RKO (cell line): Measurements from ENCODE around the gene EDEM2.
A peak's percentile ranks its signal among the peaks of the same experiment; 100 is the strongest.
"Not testable (repeated sequence)": the region's sequence is repeated elsewhere in the genome, so short reads cannot be mapped to it uniquely, and the experiment has no call there.

Experiments
- DNase-seq: peaks from one replicate; pipeline ENCODE4 v3.0.0-alpha.2; 2016; ENCODE audit warnings: low spot score

The EDEM2 gene

DNA sequence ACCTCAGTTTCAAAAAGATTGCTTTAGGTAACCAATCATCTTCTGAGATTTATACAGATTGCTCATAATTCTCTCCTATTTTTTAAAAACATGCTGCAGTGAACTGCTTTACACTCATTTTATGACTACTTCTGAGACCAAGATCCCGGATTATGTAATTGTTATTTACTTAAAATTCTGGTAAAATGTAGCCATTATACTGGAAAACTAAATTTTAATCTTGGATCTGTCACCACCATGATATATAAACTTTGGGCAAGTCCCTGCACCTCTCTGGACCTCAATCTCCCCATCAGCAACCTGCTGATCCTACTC, 24.3 kb upstream of the EDEM2 start:
- DNase-seq = no peak

DNA sequence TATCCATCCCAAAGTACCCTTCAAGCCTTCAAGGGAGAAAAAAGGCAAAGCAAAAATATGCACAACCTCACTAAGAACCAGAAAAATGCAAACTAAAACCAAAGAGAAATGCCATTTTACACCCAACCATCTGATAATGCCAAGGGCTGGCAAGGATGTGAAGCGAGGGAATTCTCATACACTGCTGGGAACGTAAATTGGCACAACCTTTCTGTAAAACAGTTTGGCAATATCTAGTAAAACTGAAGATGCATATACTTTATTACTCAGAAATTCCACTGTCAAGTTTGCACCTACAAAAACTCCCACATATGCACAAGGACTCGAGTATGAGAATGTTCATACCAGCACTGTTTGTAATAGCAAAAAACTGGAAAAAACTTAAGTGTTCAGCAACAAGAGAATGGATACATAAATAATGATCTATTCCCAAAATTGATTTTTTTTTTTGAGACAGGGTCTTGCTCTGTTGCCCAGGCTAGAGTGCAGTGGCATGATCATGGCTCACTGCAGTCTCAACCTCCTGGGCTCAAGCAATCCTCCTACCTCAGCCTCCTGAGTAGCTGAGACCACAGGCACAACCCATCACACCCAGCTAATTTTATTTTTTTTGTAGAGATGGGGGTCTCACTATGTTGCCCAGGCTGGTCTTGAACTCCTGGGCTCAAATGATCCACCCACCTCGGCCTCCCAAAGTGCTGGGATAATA, 21.7 kb upstream of the EDEM2 start:
- not testable (repeated sequence) for DNase-seq

DNA sequence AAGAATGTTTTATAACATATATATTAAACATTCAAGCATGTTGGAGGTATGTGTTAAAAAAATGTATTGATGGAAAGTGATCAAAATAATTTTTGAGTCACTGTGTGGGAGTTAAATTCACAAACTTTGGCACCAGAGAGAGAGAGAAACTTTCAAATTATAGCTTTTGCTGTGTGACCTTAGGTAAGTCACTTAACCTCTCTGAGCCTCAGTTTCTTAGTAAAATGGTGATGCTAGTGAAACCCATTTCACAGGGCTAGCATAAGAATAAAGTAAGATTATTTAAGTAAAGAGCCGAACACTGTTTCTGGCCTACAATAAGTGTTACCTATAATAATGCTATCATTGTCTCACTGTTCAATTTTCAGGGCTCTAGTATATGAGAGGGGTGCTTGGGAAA, 20.7 kb upstream of the EDEM2 start:
- no peak for DNase-seq

DNA sequence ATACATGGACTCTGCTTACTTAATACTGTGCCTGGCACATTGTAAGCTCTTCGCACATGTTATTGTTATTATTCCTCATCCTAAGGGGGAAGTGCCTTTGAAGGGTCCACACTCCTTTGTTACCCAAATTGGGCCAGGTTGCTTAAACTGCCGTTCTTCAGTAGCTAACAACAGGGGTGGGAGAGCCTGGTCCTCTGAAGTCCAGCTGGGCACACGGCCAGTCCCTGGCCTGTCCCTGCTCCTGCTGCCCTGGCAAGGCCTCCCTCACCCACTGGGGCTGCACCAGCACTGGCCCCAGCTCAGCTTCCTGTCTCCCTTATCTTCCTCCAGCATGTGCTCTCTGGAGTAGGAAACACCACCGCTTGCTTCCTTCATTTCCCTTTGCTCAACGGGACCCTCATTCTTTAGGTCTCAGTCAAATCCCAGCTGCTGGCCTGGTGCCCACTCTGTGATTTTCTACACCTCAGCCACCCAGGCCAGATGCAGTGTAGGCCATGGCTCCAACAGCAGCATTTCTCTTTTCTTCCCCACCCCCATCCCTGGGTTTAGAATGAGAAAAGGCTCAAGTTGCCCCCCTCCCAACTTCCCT, 19.2 kb upstream of the EDEM2 start:
- no peak for DNase-seq

DNA sequence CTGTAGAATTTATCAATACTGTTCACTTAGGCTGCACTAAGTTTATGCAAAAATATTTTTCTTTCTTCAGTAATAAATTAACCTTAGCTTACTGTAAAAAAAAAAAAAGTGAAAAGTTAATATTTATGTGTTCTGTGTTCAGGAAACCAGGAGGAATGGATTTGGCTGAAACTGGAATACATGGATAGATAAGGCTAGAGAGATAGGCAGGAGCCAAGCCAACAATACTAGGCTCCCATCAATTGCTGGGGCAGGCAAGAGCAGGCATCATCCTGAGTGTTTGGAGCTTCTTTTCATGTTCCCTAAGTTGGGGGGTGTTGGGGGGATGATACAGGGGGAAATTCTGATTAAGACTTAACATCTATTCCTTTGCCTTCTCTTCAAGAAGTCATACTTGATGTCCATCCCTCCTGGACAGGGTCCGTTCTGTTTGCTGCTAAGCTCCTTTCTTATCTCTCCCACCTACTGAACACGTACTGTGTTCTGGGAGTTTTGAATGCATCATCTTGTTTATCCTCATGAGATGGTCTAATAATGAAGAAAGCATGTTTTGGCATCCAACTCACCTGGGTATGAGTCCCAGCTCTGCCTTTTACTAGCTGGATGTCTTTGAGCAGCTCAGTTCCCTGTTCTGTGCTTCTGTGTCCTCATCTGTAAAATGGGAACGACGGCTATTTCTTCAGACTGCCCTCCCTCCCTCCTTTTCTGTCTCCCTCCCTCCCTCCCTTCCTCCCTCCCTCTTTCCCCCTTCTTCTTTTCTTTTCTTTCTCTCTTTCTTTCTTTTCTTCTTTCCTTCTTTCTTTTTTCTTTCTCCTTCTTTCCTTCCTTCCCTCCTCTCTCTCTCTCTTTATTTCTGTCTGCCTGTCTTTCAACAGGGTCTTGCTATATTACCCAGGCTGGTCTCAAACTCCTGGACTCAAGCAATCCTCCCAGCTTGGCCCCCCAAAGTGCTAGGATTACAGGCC, 18.4 kb upstream of the EDEM2 start:
- no peak for DNase-seq

DNA sequence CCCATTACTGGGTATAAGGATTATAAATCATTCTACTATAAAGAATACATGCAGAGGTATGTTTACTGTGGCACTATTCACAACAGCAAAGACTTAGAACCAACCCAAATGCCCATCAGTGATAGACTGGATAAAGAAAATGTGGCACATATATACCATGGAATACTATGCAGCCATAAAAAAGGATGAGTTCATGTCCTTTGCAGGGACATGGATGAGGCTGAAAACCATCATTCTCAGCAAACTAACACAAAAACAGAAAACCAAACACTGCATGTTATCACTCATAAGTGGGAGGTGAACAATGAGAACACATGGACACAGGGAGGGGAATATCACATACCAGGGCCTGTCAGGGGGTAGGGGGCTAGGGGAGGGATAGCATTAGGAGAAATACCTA, 17.4 kb upstream of the EDEM2 start:
- DNase-seq = not testable (repeated sequence)

DNA sequence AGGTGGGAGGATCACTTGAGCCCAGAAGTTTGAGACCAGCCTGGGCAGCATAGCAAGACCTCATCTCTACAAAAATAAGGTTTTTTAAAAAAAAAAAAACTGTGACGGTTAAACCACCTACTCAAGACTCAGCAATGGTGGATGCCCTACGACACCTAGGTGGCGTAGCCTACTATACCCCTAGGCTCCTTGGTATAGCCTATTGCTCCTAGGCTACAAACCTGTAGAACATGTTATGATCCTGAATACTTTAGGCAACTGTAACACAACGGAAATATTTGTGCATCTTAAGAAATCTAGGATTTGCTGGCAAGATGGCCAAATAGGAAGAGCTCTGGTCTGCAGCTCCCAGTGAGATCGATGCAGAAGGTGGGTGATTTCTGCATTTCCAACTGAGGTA, 13.2 kb upstream of the EDEM2 start:
- not testable (repeated sequence) for DNase-seq

DNA sequence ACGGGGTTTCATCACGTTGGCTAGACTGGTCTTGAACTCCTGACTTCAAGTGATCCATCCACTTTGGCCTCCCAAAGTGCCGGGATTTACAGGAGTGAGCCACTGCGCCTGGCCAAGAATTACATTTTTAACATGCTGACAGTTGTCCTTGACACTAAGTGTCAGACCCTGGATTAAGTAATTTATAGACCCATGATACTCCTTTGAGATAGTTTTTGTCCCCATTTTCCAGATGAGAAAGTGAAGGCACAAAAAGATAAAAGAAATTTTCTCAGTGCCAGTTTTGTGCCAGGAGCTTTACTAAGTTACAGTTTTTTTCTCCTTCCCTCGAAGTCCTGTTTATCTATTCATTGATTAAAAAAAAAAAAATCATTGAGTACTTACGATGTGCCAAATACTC, 9.8 kb upstream of the EDEM2 start:
- no peak for DNase-seq

DNA sequence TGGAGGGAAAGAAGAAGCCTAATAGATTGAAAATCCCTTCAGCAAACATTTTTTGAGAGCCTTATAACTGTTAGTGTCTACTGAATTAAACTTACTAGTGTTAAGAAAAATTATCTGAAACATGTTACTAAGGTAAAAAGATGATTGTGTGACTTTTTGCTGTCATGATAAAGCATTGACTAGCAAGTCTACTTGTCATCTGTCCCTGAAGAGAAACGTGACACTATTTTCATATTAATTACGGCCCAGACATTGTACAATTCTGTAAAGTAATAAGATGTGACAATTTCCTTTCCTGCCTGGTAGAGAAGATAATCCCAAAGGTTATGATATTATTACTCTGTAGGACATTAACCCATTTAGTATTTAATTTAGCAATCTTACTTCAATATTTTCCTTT, 8.8 kb upstream of the EDEM2 start:
- DNase-seq = no peak

DNA sequence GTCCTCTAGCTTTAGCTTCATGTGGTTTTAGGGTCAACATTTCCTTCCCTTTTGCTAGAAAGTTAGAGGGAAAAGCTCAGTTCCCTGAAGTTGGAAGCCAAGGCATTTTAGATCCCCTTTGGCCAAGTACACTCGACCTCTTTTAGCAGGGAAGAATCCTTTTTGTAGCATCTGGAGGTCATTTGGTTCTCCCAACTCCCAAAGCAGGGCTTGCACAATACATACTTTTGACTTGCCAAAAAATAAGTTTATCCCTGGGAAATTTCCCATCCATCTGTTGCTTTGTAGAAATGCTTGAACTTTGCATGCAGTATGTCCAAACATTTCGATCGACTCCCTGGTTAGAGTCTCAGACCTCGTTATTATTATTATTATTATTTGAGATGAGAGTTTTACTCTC, 4.6 kb upstream of the EDEM2 start:
- DNase-seq = no peak

DNA sequence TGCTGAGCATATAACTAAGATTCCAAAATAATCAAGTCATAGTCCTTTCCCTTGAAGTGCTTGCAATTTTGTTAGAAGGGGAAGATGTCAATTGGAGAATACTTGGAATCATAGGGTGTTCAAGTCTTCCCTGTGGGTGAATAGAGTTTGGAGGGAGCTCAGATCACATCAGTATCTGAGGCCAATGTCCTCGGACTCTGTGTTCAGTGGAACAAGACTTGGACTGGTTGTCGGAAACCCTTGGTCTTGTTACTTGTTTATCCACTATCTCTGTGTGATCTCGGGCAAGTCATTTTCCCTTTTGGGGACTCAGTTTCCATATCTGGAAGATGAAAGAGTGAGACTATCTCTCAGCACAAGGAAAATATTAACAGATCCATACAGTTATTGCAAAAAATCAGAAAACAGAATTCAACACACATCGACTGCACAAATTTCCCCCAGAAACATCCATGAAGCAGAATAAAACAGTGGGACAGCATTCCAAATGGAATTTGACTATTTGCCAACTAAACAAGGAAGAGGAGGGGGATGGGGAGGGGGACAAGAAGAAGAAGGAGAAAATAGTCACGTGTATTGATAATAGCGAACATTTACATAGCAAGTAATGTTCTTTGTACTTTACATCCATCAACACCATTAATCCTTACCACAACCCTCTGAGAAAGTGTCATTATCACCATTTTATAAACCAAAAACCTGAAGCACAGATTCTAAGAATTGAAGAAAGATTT, 3.9 kb upstream of the EDEM2 start:
- DNase-seq = no peak

DNA sequence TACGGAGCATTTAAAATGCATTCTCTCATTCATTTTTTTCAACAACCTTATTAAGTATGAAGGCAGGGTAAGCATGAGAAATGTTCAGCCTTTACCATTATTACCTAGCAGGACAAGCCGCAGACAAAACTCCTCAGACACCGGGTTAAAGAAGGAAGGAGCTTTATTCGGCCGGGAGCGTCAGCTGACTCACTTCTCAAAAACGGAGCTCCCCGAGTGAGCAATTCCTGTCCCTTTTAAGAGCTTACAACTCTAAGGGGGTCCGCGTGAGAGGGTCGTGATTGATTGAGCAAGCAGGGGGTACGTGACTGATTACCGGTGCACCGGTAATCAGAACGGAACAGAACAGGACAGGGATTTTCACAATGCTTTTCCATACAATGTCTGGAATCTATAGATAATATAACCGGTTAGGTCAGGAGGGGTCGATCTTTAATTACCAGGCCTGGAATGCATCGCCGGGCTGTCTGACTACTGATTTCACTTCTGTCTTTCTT, 487 bp upstream of the EDEM2 start:
- DNase-seq = peak; percentile 66

DNA sequence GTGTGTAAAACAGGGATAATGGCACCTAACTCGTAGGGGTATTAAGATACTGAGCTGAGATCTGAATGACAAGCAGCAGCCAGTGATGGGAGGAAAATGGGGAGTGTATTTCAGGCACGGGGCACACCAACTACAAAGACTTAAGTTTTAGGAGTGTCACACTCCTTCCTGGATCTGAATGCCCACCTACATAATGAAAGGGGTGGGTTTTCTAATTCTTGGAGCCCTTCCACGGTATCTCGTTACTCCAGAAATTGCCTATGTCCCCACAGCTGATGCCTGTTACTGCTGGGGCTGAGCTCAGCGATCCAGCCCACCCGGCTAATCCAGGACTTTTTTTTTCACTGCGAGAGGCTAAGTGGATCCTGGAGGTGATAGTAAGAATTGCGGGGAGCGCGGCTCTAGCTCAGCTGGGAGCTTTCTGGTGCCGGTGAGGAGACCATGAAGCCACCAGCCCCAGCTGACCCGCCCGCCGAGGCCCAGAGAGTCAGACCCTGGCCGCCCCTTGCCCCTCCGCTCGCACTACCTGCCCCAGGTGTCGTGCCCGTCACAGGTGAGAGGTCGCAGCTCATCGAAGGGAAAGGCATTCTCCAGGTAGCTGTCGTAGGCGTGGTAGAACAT, 727 bp downstream of the EDEM2 start:
- DNase-seq = peak; percentile 79

DNA sequence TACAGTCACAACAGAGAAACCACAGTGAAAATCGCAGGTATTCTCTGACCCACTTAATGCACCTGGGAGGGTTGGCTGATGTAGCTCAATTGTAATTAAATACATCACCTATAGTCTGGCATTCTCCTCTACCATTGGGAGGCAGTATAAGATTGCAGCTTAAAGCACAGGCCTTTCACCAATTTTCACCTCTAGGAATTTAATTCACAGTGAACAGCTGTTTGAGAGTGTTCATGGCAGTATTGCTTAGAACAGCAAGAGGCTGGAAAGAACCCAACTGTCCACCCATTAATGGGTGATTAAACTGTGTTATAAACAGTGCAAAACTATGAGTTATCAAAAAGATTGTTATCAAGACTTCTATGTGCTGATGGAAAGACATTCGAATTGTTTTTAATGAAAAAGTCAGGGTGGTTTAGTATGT, 2.0 kb downstream of the EDEM2 start:
- DNase-seq = peak; percentile 87

DNA sequence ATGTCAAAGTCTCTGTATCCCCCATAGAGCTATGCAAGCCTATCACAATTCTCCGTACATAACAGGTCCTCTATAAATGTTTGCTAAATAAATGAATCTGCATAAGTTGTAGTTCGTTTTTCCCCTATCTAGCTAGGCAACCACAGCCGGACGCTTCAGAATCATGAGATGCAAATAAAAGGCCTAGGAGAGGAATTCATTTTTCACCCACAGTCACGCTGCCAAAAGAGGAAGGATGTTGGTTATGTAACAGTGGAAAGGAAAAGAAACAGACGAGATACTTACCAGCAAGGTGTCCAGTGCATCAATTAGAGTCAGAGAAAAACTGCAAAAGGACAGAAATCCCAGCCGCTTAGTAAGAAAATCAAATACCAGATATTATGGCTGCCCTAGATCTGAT, 2.4 kb downstream of the EDEM2 start:
- DNase-seq = no peak

DNA sequence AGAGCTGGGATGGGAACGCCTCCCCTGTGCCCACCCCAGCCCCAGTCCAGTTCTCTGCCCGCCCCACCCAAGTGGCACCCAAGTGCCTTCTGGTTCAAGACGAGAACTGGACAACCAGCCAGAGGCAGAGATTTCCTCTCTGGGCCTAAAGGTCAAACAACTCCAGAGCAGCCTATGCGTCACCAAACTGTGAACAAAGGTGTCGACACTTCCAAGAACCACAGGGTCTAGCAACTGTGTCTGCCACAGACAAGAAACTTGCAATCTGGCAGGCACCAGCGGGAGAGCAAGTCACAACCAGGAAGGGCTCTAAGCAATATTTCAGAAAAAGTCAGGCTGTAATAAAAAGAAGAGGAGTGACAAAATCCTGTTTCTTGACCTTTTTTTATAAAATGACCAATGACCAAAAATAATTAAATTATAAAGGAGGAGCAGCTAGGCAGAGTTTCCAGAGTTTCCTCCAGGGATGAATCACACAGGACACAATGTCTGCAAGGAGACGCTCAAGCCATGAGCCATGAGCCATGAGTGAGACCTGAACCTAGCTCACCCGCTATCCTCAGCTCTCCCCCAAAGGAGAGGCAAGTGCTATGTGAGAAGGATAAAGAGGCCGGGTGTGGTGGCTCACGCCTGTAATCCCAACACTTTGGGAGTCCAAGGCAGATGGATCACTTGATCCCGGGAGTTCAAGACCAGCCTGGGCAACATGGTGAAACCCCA, 11.1 kb downstream of the EDEM2 start:
- DNase-seq = peak; percentile 38

DNA sequence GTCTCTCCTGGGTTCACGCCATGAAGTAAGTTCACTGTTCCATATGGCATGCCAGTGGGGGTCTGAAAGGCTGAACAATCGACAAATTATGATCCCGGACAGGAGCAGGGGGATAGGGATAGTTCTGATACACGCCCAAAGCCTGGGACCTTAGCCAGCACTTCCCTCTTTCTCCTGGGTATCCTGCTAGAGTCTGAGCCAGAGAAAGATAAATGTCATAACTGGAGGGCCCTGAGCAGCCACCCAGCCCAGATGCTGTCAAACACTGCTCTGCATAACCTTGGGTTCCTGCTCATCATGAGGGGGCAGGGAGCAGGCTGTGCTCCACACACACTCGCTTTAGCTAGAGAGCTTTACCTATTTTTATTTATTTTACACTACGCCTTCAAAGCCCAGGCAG, 12.3 kb downstream of the EDEM2 start:
- DNase-seq = no peak

DNA sequence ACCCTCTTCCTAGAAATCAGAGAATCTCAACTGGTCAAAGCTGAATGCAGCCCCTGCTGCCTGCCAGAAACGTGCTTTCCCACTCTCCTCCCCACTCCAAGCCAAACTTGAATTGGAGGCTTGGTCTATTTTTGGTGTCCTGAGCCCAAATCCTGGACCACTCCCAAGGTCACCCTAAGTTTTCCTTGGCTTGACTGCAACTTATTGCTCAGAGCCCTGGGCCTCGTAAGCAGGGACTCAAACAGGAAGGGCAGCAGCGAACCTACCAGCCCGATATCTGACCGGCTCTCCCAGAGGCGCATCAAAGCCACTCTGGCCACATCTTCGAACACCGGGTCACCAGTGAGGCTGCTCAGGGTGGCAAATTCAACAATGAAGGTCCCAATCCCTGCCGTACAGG, 12.7 kb downstream of the EDEM2 start:
- DNase-seq = no peak

DNA sequence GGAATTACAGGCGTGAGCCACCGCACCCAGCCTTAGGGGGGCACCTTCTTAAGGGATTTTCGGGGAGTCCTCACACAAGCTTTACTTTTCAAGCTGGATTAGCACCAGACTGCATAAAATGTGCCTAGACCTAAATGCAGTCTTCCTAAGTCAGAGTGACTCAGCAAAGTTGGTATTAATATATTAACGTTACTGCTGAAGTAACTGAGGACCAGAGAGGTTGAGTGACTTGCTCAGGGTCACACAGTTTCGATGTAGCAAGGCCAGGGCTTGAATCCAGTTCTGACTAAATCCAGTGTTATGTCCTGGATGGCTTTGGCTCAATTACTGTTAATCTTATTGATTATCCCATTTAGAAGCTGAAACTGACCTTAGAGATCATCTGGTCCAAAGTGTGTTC, 13.4 kb downstream of the EDEM2 start:
- DNase-seq = no peak

DNA sequence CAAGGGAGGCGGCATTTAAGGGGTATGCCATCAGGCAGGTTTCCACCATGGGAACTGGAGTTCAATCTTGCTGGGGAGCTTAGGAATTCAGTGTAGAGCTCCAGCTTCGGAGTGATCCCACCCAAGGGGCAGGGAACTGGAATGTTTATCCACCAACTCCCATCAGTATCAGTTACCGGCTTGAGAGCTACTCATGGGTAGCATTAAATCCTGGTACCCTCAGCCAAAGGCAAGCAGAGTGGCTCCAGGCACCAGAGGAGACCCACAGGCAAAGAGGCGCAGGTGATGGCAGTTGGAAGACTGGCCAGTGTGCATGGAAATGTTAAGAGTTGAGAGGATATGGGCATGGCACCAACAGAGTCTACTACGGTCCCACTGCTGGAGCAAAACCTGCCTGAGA, 14.1 kb downstream of the EDEM2 start:
- no peak for DNase-seq

DNA sequence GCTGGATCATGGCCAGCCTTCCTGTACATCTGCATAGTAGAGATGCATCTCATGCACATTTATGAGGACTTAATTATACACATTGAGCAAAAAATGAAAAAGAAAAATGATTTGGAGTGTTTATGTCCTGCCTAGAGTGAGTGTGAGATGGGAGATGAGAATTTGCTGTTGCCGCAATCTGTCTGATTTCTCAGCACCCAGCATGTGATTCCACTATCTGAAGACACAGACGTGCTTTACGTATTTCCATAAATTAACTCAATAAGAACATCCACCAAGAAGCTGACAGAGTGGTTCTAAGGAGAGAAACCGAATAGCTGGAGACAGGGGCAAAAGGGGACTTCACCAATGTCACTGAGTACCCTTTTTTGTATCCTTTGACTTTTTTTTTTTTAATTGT, 15.2 kb downstream of the EDEM2 start:
- DNase-seq = no peak
